Activated T-cell treated with anti-CD3 and anti-CD28 coated beads, Interleukin-2, amount 50 U/mL, for 72 hours (primary cell): ENCODE results near the gene ARL2. TPM values are rescaled to one million over a fixed set of nuclear protein-coding genes. Genes with fewer than 3 reads are reported as not detected.
"Not testable (repeated sequence)": the region's sequence is repeated elsewhere in the genome, so short reads cannot be mapped to it uniquely, and the experiment has no call there.

Experiments
- ATAC-seq, 2 donors: fragments of 150-1000 bp; cut with Tn5 transposase; replicated peaks in 1 of 2; 2 replicates each; pipeline ENCODE4 v1.10.0; 2021; ENCODE audit warnings: moderate library complexity in 2 of 2, mild to moderate bottlenecking in 1 of 2
- DNase-seq, 2 donors: peaks; one replicate each; pipeline ENCODE4 v3.0.0; 2021 to 2022; ENCODE audit warnings: mixed read lengths in 1 of 2
- H3K27ac Mint-ChIP-seq: one replicate; pipeline ENCODE4 v1.8.0; 2022; ENCODE audit warnings: mild to moderate bottlenecking, moderate library complexity, mixed read lengths
- H3K27me3 Mint-ChIP-seq: one replicate; pipeline ENCODE4 v1.8.0; 2022; ENCODE audit warnings: low read depth, mixed read lengths
- H3K36me3 Mint-ChIP-seq, 2 donors: one replicate each; pipeline ENCODE4 v1.8.0; 2022; ENCODE audit warnings: mixed read lengths in 2 of 2, mild to moderate bottlenecking in 1 of 2; ENCODE audit not compliant: insufficient read depth in 2 of 2
- H3K4me1 Mint-ChIP-seq: one replicate; pipeline ENCODE4 v1.8.0; 2022; ENCODE audit warnings: low read depth, mixed read lengths
- H3K4me3 Mint-ChIP-seq, 2 donors: one replicate each; pipeline ENCODE4 v1.8.0; 2022; ENCODE audit warnings: mild to moderate bottlenecking in 2 of 2, mixed read lengths in 2 of 2, moderate library complexity in 2 of 2
- H3K9me3 Mint-ChIP-seq, 2 donors: one replicate each; pipeline ENCODE4 v1.8.0; 2022; ENCODE audit warnings: mixed read lengths in 2 of 2
- total RNA-seq, 2 donors: library from RNA; stranded (reverse); gene quantifications; one replicate each; pipeline ENCODE4 v1.2.3, GENCODE V29; 2022

The ARL2 gene
- total RNA-seq: 100 to 1,000 TPM in 1 of 2 donors, 10 to 100 TPM in 1; 96.0 to 101 TPM

GRCh38 chr11:65013888-65014725 is at the start of gene ARL2:
Gene ARL2 (plus strand): TSS chr11:65014160. CDS start chr11:65014208, 48 bp downstream.
- Mint-ChIP-seq H3K9me3 (no peaks in the 10 kb centered on the region), H3K4me1 (peaks cover 31% of the 10 kb centered on the region), H3K27ac (peak within 1 kb of the TSS; percentile 97), H3K4me3 (peak within 1 kb of the TSS; percentile 93 to 97), H3K27me3 (no peaks in the 10 kb centered on the region), H3K36me3 (peaks cover 0 to 9% of the 10 kb centered on the region in 2 donors)
- ATAC-seq (peak; percentile 82), DNase-seq (peak; percentile 90 to 94)

GRCh38 chr11:64967375-64967774 is 46.6 kb upstream of the ARL2 start:
- Mint-ChIP-seq H3K4me3 (peak overlapping the region; percentile 38 to 55), H3K27ac (peak overlapping the region; percentile 92), H3K4me1 (peaks cover 66% of the 10 kb centered on the region), H3K36me3 (no peaks in the 10 kb centered on the region), H3K27me3 (no peaks in the 10 kb centered on the region), H3K9me3 (peaks cover 2% of the 10 kb centered on the region in 2 donors)
- ATAC-seq: peak; percentile 50 to 52
- DNase-seq: peak; percentile 15 to 28

- peak in 1 of 2 donors; percentile 29 for ATAC-seq
Observed at GRCh38 chr11:64969209-64969608, 44.8 kb upstream of the ARL2 start.

GRCh38 chr11:64970731-64971151 is 43.2 kb upstream of the ARL2 start:
- peak overlapping the region; percentile 78 for H3K27ac Mint-ChIP-seq
- peaks cover 2% of the 10 kb centered on the region in 2 donors for H3K9me3 Mint-ChIP-seq
- H3K4me1 Mint-ChIP-seq: peaks cover 70% of the 10 kb centered on the region
- ATAC-seq: peak; percentile 80 to 81
- DNase-seq: peak; percentile 55 to 63
- H3K36me3 Mint-ChIP-seq: no peaks in the 10 kb centered on the region
- H3K27me3 Mint-ChIP-seq: no peaks in the 10 kb centered on the region
- H3K4me3 Mint-ChIP-seq: peak overlapping the region; percentile 76 to 81

More at GRCh38 chr11:64969209-64969608, 44.8 kb upstream of the ARL2 start:
- peaks cover 73% of the 10 kb centered on the region for H3K4me1 Mint-ChIP-seq
- H3K27ac Mint-ChIP-seq: peak overlapping the region; percentile 74
- peak overlapping the region; percentile 28 to 42 for H3K4me3 Mint-ChIP-seq
- H3K36me3 Mint-ChIP-seq: no peaks in the 10 kb centered on the region
- peaks cover 2% of the 10 kb centered on the region in 2 donors for H3K9me3 Mint-ChIP-seq
- no peaks in the 10 kb centered on the region for H3K27me3 Mint-ChIP-seq
- no peak for DNase-seq

DNA sequence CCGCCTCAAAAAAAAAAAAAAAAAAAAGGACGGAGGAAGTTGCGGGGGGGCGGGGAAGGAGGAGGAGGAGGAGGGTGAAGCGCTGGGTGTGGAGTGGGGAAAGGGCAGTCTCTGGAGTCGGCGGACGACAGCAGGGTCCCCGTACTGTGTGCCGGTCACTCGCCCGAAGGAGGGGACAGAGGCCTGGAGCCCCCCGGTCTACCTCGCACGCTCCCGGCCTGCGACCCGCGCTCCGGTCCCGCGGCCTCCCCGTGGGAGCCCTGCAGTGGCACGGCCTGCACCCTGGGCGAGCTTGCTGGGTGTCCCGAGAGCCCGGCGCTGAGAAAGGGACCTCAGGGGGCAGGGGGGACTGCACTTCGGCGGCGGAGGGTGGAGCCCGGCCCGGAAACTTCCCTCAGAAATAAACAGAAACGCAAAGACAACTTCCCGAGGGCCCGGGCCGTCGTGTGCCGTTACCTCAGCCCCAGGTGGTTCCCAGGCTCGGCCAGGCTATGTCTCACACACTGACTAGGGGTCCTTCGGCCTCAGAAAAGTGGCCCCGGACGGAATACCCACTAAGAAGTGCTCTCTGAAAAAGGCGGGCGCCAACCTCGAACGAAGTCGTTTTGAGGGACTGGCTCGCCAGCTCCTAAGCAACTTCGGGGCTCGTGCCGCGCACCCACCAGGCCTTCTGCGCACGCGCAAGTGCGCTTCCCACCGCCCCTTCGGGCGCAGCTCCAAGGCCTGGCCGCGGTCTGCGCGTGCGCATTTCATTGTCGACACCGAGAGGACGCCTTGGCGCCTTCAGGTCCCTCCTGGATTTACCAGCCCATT is 42.3 kb upstream of the ARL2 start, which contains the start of gene MAJIN:
Gene MAJIN (minus strand): TSS at position 688 of the 813 bp plus-strand sequence. CDS start 12,703 bp downstream, outside the sequence.
- Mint-ChIP-seq H3K4me3 (peak within 1 kb of the TSS; percentile 76 to 81), H3K27me3 (no peaks in the 10 kb centered on the region), H3K36me3 (no peaks in the 10 kb centered on the region), H3K9me3 (peaks cover 2% of the 10 kb centered on the region in 2 donors), H3K27ac (peak within 1 kb of the TSS; percentile 78), H3K4me1 (peaks cover 61% of the 10 kb centered on the region)
- ATAC-seq (peak; percentile 45 to 47), DNase-seq (peak; percentile 90 to 93)

GRCh38 chr11:64974124-64974523 is 39.8 kb upstream of the ARL2 start:
- Mint-ChIP-seq H3K27me3 (no peaks in the 10 kb centered on the region), H3K4me1 (peaks cover 40% of the 10 kb centered on the region), H3K27ac (peak overlapping the region; percentile 33), H3K4me3 (no peak overlapping the region), H3K9me3 (peaks cover 2% of the 10 kb centered on the region in 2 donors), H3K36me3 (no peaks in the 10 kb centered on the region)
- ATAC-seq (no peak), DNase-seq (no peak)

- ATAC-seq: no peak
- no peaks in the 10 kb centered on the region for H3K9me3 Mint-ChIP-seq
- H3K4me3 Mint-ChIP-seq: no peak overlapping the region
- no peaks in the 10 kb centered on the region for H3K27me3 Mint-ChIP-seq
- H3K36me3 Mint-ChIP-seq: no peaks in the 10 kb centered on the region
- H3K4me1 Mint-ChIP-seq: peaks cover 20% of the 10 kb centered on the region
- H3K27ac Mint-ChIP-seq: no peak overlapping the region
- no peak for DNase-seq
Observed at GRCh38 chr11:64976651-64977050, 37.3 kb upstream of the ARL2 start.

GRCh38 chr11:64983339-64983738 is 30.6 kb upstream of the ARL2 start:
- DNase-seq, H3K4me3 Mint-ChIP-seq: not testable (repeated sequence)

DNA sequence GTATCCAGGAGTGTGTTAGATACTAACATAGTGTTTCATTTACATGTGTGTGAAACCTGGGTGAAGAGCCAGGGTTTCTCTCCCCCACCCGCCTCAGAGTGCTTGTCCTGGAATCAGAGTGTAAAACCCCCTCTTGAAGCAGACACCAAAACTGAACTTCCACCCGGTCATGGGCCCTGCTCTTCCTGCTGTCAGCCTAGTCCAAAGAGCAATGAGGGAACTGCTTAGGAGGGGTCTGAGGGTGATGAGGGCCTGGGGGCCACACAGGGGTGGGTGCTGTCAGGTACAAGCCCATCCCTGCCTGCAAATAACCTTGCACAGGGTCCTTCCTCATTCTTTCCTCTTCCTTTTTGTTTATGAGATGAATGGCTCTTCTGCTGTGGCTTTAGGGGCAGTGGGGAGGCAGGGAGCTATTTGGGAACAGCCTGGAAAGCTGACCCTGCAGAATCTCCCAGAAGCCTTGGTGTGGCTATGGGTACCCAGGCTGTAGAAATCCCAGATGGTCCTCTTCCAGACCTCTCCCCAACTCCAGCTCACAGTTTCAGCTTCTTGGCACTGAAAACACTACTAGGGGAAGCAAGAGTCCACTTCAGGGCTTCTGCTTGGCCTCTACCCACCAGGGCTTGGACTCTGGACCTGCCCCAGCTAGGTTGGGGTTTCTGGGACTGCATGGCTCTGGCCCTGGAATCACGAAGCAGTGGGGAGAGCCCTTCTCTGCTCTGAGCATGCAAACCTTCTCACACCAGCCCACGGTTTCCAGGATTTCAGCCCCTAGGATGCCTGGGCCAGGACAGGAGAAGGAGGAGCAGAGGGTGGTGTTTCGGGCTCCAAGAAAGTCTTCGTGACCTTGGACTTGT is 25.7 kb upstream of the ARL2 start:
- Mint-ChIP-seq H3K27me3 (peaks cover 12% of the 10 kb centered on the region), H3K4me3 (no peak overlapping the region), H3K27ac (no peak overlapping the region), H3K36me3 (no peaks in the 10 kb centered on the region), H3K9me3 (no peaks in the 10 kb centered on the region), H3K4me1 (peaks cover 7% of the 10 kb centered on the region)
- no peak for DNase-seq
- no peak for ATAC-seq

More at GRCh38 chr11:64983339-64983738, 30.6 kb upstream of the ARL2 start:
- not testable (repeated sequence) for H3K9me3 Mint-ChIP-seq, H3K36me3 Mint-ChIP-seq, H3K27ac Mint-ChIP-seq, ATAC-seq, H3K4me1 Mint-ChIP-seq
- H3K27me3 Mint-ChIP-seq: peaks cover 15% of the 10 kb centered on the region

DNA sequence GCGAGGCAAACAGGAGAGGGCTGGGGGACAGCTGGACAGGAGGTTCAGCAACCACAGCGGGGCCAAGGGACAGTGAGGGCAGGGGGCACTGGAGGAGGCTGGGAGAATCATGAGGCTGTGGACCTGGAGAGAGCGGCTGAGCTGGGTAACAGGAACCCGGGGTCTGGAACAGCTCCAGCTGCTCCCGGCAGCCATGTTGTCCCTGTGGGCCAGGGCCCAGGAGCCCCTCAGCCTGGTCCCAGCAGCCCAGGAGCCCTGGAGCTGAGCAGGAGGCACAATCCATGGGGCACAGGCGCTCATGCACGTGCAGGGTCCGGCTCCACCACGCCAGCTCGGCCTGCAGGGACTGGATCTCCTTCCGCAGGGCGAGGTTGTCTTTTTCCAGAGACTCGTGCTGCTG is 24.5 kb upstream of the ARL2 start:
- no peak overlapping the region for H3K4me3 Mint-ChIP-seq
- H3K9me3 Mint-ChIP-seq: no peaks in the 10 kb centered on the region

DNA sequence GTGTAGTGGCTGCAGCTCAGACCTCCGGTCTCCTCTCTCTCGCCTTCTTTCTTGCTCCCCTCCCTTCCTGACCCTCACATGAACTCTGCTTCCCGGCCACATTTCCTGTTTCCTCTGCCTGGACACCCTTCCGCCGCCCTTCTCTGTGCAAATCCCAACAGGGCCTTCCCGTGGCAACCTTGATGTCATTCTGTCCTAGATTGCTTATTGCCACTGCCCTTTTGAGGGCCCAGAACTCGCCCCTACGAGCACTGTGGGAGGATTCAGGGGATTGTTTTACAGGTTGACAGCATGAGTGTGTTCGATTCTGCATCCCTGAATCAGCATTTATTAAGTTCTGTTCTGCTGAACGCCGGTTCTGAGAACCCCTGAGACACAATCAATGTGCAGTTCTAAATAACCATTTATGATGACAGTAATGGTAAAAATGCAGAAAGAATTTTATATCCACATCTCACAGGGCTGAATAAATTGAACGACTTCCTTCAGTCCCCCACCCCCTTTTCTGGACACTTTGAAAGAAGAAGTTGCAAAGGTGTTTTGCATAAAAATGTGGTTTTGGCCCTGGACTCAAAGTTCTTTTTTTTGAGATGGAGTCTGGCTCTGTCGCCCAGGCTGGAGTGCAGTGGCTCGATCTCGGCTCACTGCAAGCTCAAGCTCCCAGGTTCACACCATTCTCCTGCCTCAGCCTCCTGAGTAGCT is 23.6 kb upstream of the ARL2 start:
- H3K27ac Mint-ChIP-seq: peak overlapping the region; percentile 22
- ATAC-seq (no peak), DNase-seq (no peak)
- H3K9me3 Mint-ChIP-seq: no peaks in the 10 kb centered on the region
- H3K4me1 Mint-ChIP-seq: peaks cover 7% of the 10 kb centered on the region
- no peak overlapping the region for H3K4me3 Mint-ChIP-seq
- peaks cover 11% of the 10 kb centered on the region for H3K27me3 Mint-ChIP-seq
- no peaks in the 10 kb centered on the region for H3K36me3 Mint-ChIP-seq

More for the DNA sequence above, 24.5 kb upstream of the ARL2 start:
- peaks cover 7% of the 10 kb centered on the region for H3K4me1 Mint-ChIP-seq
- H3K27ac Mint-ChIP-seq: no peak overlapping the region
- H3K27me3 Mint-ChIP-seq: peaks cover 11% of the 10 kb centered on the region
- DNase-seq (no peak), ATAC-seq (no peak)
- H3K36me3 Mint-ChIP-seq: no peaks in the 10 kb centered on the region

GRCh38 chr11:64994318-64994717 is 19.6 kb upstream of the ARL2 start:
- no peak overlapping the region for H3K27ac Mint-ChIP-seq
- H3K36me3 Mint-ChIP-seq: no peaks in the 10 kb centered on the region
- H3K9me3 Mint-ChIP-seq: no peaks in the 10 kb centered on the region
- H3K27me3 Mint-ChIP-seq: peaks cover 15% of the 10 kb centered on the region
- ATAC-seq: no peak
- peaks cover 22% of the 10 kb centered on the region for H3K4me1 Mint-ChIP-seq
- DNase-seq: no peak
- H3K4me3 Mint-ChIP-seq: no peak overlapping the region
